A673 (cell line): ENCODE results near the gene ALDOA. TPM values are rescaled to one million over a fixed set of nuclear protein-coding genes. Genes with fewer than 3 reads are reported as not detected.

Experiments used
- BruUV-seq: library from RNA; stranded (reverse); fragments of 400-500 nt; replicated peaks from 2 replicates; lab custom pipeline; 2021; lab: Mats Ljungman, UMichigan
- CTCF ChIA-PET: fragments of 300-600 bp; sonication (Branson Sonifier 250); formaldehyde crosslinking; loops from one replicate; lab custom pipeline; 2022; ENCODE audit warnings: antibody characterized with exemption; lab: Charles Lee
- POLR2A ChIA-PET: fragments of 300-600 bp; sonication (Branson Sonifier 250); formaldehyde crosslinking; loops from one replicate; lab custom pipeline; 2022; ENCODE audit warnings: antibody characterized with exemption; ENCODE audit not compliant: low non-redundant PET; lab: Charles Lee
- DNase-seq: peaks from one replicate; pipeline ENCODE4 v3.0.0-alpha.2; 2015; ENCODE audit warnings: low spot score
- H3K27ac ChIP-seq: fragments of 200-600 bp; sonication (generic); 2 replicates; pipeline ENCODE4 v1.5.1; 2016; ENCODE audit warnings: mixed run types, low read depth, mild to moderate bottlenecking, mixed read lengths, antibody characterized with exemption, low read length; ENCODE audit not compliant: poor library complexity, severe bottlenecking
- H3K27me3 ChIP-seq: fragments of 200-600 bp; sonication (generic); replicated peaks from 2 replicates; pipeline ENCODE4 v1.6.1; 2017; ENCODE audit warnings: mixed run types, low read depth, mild to moderate bottlenecking, mixed read lengths, antibody characterized with exemption, low read length; ENCODE audit not compliant: insufficient read depth, poor library complexity
- H3K36me3 ChIP-seq: fragments of 200-600 bp; sonication (generic); 2 replicates; pipeline ENCODE4 v1.6.1; 2016; ENCODE audit warnings: mixed run types, mild to moderate bottlenecking, mixed read lengths, antibody characterized with exemption, low read length; ENCODE audit not compliant: insufficient read depth, poor library complexity, severe bottlenecking
- H3K4me1 ChIP-seq: fragments of 200-600 bp; sonication (generic); 2 replicates; pipeline ENCODE4 v1.6.1; 2017; ENCODE audit warnings: mixed run types, mild to moderate bottlenecking, mixed read lengths, antibody characterized with exemption, low read length; ENCODE audit not compliant: insufficient read depth, poor library complexity, severe bottlenecking
- H3K4me3 ChIP-seq: fragments of 200-600 bp; sonication (generic); 2 replicates; pipeline ENCODE4 v1.5.1; 2016; ENCODE audit warnings: low read depth, mixed run types, mild to moderate bottlenecking, mixed read lengths, low read length; ENCODE audit not compliant: poor library complexity, severe bottlenecking
- H3K9me3 ChIP-seq: fragments of 200-600 bp; sonication (generic); 2 replicates; pipeline ENCODE4 v1.6.1; 2016; ENCODE audit warnings: mixed run types, low read depth, mild to moderate bottlenecking, mixed read lengths, antibody characterized with exemption, low read length; ENCODE audit not compliant: poor library complexity, severe bottlenecking
- CTCF ChIP-seq: fragments of 300-800, 200-600 bp; sonication (generic); conservative IDR thresholded peaks from 2 replicates; pipeline ENCODE4 v1.5.1; 2017; ENCODE audit warnings: low read depth, mild to moderate bottlenecking, antibody characterized with exemption, low read length, moderate library complexity, mixed read lengths
- EZH2 ChIP-seq: fragments of 200-600 bp; sonication (generic); IDR thresholded peaks from 2 replicates; pipeline ENCODE4 v1.6.1; 2017; ENCODE audit warnings: borderline replicate concordance, low read depth, mild to moderate bottlenecking, mixed read lengths, antibody characterized with exemption, low read length; ENCODE audit not compliant: poor library complexity, severe bottlenecking
- intact Hi-C: fragments of 100-400 bp; cut with micrococcal nuclease; formaldehyde crosslinking; loops from one replicate; pipeline ENCODE4 v1.10.0; 2022; ENCODE audit not compliant: unreplicated experiment
- total RNA-seq: library from RNA; stranded (reverse); gene quantifications from 2 replicates; pipeline ENCODE4 v1.2.3, GENCODE V29; 2021

Gene ALDOA
- total RNA-seq, 1 experiment from 2014 or later, result 1,729 TPM

GRCh38 chr16:30094541-30095165 is 29.1 kb downstream of the ALDOA start:
- DNase-seq, result no peak
- Histone ChIP-seq H3K4me1 (peaks cover 18% of the 10 kb centered on the region), H3K4me3 (no peak overlapping the region), H3K9me3 (peaks cover 19% of the 10 kb centered on the region), H3K27ac (no peak overlapping the region), H3K36me3 (no peaks in the 10 kb centered on the region), H3K27me3 (no peaks in the 10 kb centered on the region)
- no TSS peak for BruUV-seq
- intact Hi-C loops, result no loop called here
- POLR2A ChIA-PET, result no interaction called here
- TF ChIP-seq CTCF, result no peak
- no peak for TF ChIP-seq EZH2
- CTCF ChIA-PET, result no interaction called here

GRCh38 chr16:30095166-30096078 is 29.9 kb downstream of the ALDOA start:
- peaks cover 18% of the 10 kb centered on the region for H3K4me1 ChIP-seq
- H3K36me3 ChIP-seq, result no peaks in the 10 kb centered on the region
- H3K4me3 ChIP-seq, result peak overlapping the region; percentile 38
- ChIA-PET CTCF (interaction anchor here (0.5 kb wide), 1 partner anchor 64 kb away, joined by 3 read pairs; no protein-coding TSS in a partner anchor), POLR2A (no interaction called here)
- DNase-seq, result no peak
- H3K27ac ChIP-seq, result no peak overlapping the region
- BruUV-seq, result no TSS peak
- TF ChIP-seq EZH2, result no peak
- no peak for TF ChIP-seq CTCF
- H3K9me3 ChIP-seq, result peaks cover 19% of the 10 kb centered on the region
- intact Hi-C loops, result no loop called here
- H3K27me3 ChIP-seq, result no peaks in the 10 kb centered on the region

- POLR2A ChIA-PET, result interaction anchor here (0.7 kb wide), 1 partner anchor 75 kb away, joined by 3 read pairs; no protein-coding TSS in a partner anchor
- CTCF ChIA-PET, result no interaction called here
- H3K9me3 ChIP-seq, result peaks cover 19% of the 10 kb centered on the region
- TF ChIP-seq CTCF, result no peak
- H3K4me3 ChIP-seq, result peak within 1 kb of the TSS; percentile 38
- no TSS peak for BruUV-seq
- H3K4me1 ChIP-seq, result peaks cover 15% of the 10 kb centered on the region
- intact Hi-C loops, result no loop called here
- H3K36me3 ChIP-seq, result no peaks in the 10 kb centered on the region
- DNase-seq, result peak; percentile 89
- H3K27ac ChIP-seq, result peak within 1 kb of the TSS; percentile 72
- H3K27me3 ChIP-seq, result no peaks in the 10 kb centered on the region
These were observed 30.7 kb downstream of the ALDOA start, which contains the start of gene YPEL3 for GRCh38 chr16:30096105-30096861. YPEL3 (minus strand) TSS chr16:30096213; CDS start chr16:30095482, 731 bp downstream.
